Measurements from ENCODE around the gene PNPLA6. TPM values are rescaled to one million over a fixed set of nuclear protein-coding genes. Genes with fewer than 3 reads are reported as not detected.

The PNPLA6 gene
- total and polyA plus RNA-seq, 2 of the 4 experiments (the other 2 are of a cell fraction), result 17.9 to 52.7 TPM

DNA sequence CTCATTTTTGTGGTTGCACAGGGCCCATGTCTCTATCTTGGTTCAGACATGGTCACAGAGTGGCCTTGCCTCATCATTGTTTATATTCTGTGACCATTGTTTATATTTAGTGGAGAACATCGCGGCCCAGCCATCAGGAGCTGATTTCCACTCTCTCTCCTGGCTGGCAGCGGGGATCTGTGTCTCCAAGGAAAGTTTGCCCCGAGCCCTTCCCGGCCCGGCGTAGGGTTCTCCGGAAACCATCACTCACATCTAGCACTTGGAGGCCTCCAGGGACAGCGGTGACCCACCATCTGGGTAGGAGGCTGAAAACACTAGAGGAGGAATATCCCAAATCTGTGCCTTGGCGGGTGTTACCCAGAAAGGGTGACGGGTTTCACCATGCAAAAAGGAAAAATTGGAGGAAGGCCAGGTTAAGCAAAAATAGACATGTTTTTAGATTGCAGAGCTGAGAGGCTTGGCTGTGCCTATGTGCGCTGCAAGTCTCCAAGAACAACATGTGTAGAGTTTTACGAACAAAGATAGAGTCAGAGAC lies 20.3 kb upstream of the PNPLA6 start:
- Histone ChIP-seq H3K27me3 (ENCODE audit: control insufficient read depth, insufficient read depth, low read length) (no peaks in the 10 kb centered on the region; the same call in 1 of the 2 replicates), H2BK15ac (ENCODE audit: low read depth, low read length) (peak overlapping the region; percentile 92; the same call in 2 of the 3 replicates), H3K36me3 (ENCODE audit: control insufficient read depth, insufficient read depth, low read length) (peaks cover 8% of the 10 kb centered on the region; the same call in 1 of the 2 replicates), H3K4ac (ENCODE audit: low read depth, low read length) (peak overlapping the region; percentile 77), H3K4me2 (ENCODE audit: low read depth, low read length) (peak overlapping the region; percentile 96), H4K8ac (ENCODE audit: low read depth in 2 of 2, low read length in 2 of 2) (peak overlapping the region; percentile 91 to 100), H3K56ac (ENCODE audit: extremely low read depth, insufficient read depth, low read length) (peak overlapping the region; percentile 96), H2AK5ac (ENCODE audit: low read depth, low read length) (peak overlapping the region; percentile 79), H3K18ac (ENCODE audit: low read depth, low read length) (peak overlapping the region; percentile 77), H2AK9ac (replicated peaks; ENCODE audit: low read depth, low read length, poor library complexity) (peak overlapping the region; percentile 79), H4K91ac (ENCODE audit: insufficient read depth, low read depth, low read length) (peak overlapping the region; percentile 96), H3K9me1 (ENCODE audit: insufficient read depth, low read length) (peaks cover 7% of the 10 kb centered on the region; the same call in 1 of the 2 replicates), H2AFZ (replicated peaks; ENCODE audit: low read length, poor library complexity) (peak overlapping the region; percentile 92), H3K23ac (ENCODE audit: low read depth, low read length) (peak overlapping the region; percentile 97), H2BK20ac (ENCODE audit: low read depth, low read length) (peak overlapping the region; percentile 22), H3K9me3 (ENCODE audit: control insufficient read depth, insufficient read depth, low read length) (no peaks in the 10 kb centered on the region), H2BK120ac (ENCODE audit: low read depth, low read length) (peak overlapping the region; percentile 47), H4K5ac (ENCODE audit: low read depth, low read length) (peak overlapping the region; percentile 100), H3K27ac (ENCODE audit: insufficient read depth, low read length) (peak overlapping the region; percentile 100), H3K4me3 (ENCODE audit: insufficient read depth, low read depth, low read length) (peak overlapping the region; percentile 77), H3K9ac (ENCODE audit: low read depth, low read length) (peak overlapping the region; percentile 99), H3K14ac (replicated peaks; ENCODE audit: low read depth, low read length) (peak overlapping the region; percentile 63), H2BK5ac (ENCODE audit: low read depth, low read length, poor library complexity, severe bottlenecking) (peak overlapping the region; percentile 73), H3K4me1 (ENCODE audit: control insufficient read depth, insufficient read depth, low read length) (peaks cover 15% of the 10 kb centered on the region), H3K79me1 (ENCODE audit: low read depth in 1 of 2, low read length in 2 of 2) (peaks cover 12 to 20% of the 10 kb centered on the region in 2 experiments), H4K20me1 (ENCODE audit: insufficient read depth, low read length) (no peaks in the 10 kb centered on the region)
- WGBS, 2 experiments (ENCODE audit: extremely low coverage in 2 of 2, insufficient read length in 1 of 2), result 14% methylated on average over 3 of the region's 13 CpGs; no CpG with 5 or more reads in 1 of the 2 experiments
- dilution Hi-C loops (cut with HindIII; ENCODE audit: low sequenced_read_pairs, unreplicated experiment), result no loop called here
- ChIA-PET CTCF (interaction anchor here (0.7 to 0.9 kb wide), 2 partner anchors 18 to 154 kb away, joined by 3 read pairs; a partner anchor contains a TSS), POLR2A (ENCODE audit: unreplicated experiment) (interaction anchor here (0.6 kb wide), 1 partner anchor 25 kb away, joined by 4 read pairs; no protein-coding TSS in a partner anchor)
- in situ Hi-C loops (cut with MboI; ENCODE audit: low sequenced_read_pairs), result no loop called here
- DNase-seq (peak; percentile 66), ATAC-seq (ENCODE audit: low read depth) (peak; percentile 43)
- no TSS peak for BruUV-seq (replicated peaks)
- intact Hi-C loops (cut with micrococcal nuclease), result loop anchor here (5.0 kb wide), 1 partner anchor 118 kb away; no protein-coding TSS in a partner anchor
- TF ChIP-seq RCOR1 (IDR thresholded peaks at IDR 0.05; ENCODE audit: insufficient replicate concordance, low read length), result peak; percentile 34
- TF ChIP-seq CHD1 (IDR thresholded peaks at IDR 0.05; ENCODE audit: low read depth, low read length), result no peak; the same call in 1 of the 2 replicates
- TF ChIP-seq, protein P1, sequence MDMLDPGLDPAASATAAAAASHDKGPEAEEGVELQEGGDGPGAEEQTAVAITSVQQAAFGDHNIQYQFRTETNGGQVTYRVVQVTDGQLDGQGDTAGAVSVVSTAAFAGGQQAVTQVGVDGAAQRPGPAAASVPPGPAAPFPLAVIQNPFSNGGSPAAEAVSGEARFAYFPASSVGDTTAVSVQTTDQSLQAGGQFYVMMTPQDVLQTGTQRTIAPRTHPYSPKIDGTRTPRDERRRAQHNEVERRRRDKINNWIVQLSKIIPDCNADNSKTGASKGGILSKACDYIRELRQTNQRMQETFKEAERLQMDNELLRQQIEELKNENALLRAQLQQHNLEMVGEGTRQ (IDR thresholded peaks at IDR 0.05; ENCODE audit: low read depth, low read length), result no peak
- TF ChIP-seq FOS (IDR thresholded peaks at IDR 0.05; ENCODE audit: low read depth, low read length), result no peak
- peak; percentile 43 for TF ChIP-seq BHLHE40 (IDR thresholded peaks at IDR 0.05; ENCODE audit: low read depth, low read length)
- TF ChIP-seq SMC3 (IDR thresholded peaks at IDR 0.05; ENCODE audit: low read depth, low read length), result no peak
- no peak for TF ChIP-seq CTCF (conservative IDR thresholded peaks at IDR 0.05; ENCODE audit: low read depth, low read length)
- TF ChIP-seq NFE2L2 (IDR thresholded peaks at IDR 0.05; ENCODE audit: low read depth, low read length), result peak; percentile 64; the same call in 1 of the 2 replicates
- no peak for TF ChIP-seq MXI1 (IDR thresholded peaks at IDR 0.05; ENCODE audit: borderline replicate concordance, low read depth, low read length)
- TF ChIP-seq POLR2A (IDR thresholded peaks at IDR 0.05; ENCODE audit: low read depth, low read length), result no peak; the same call in 1 of the 2 replicates
- no peak for TF ChIP-seq ELK1 (IDR thresholded peaks at IDR 0.05; ENCODE audit: borderline replicate concordance, low read depth, low read length)
- peak; percentile 77 for TF ChIP-seq CEBPB (IDR thresholded peaks at IDR 0.05; ENCODE audit: low read depth, low read length)
- TF ChIP-seq RAD21 (IDR thresholded peaks at IDR 0.05; ENCODE audit: low read length), result no peak
- no peak for TF ChIP-seq RFX5 (IDR thresholded peaks at IDR 0.05; ENCODE audit: low read depth, low read length)
- TF ChIP-seq MAZ (IDR thresholded peaks at IDR 0.05; ENCODE audit: borderline replicate concordance, low read depth, low read length), result no peak
